Esophagus (tissue), 2 donors: Measurements from ENCODE around the gene OTOGL. TPM values are rescaled to one million over a fixed set of nuclear protein-coding genes. Genes with fewer than 3 reads are reported as not detected.

Experiments used
- H3K27ac ChIP-seq, 2 donors: one replicate each; pipeline ENCODE4 v1.5.1; 2013; ENCODE audit warnings: low read depth in 2 of 2, mild to moderate bottlenecking in 2 of 2, inconsistent platforms in 1 of 2, low read length in 1 of 2, moderate library complexity in 1 of 2
- H3K27me3 ChIP-seq, 2 donors: one replicate each; pipeline ENCODE4 v1.6.1; 2013; ENCODE audit warnings: low read length in 2 of 2, control low read depth in 1 of 2, mild to moderate bottlenecking in 1 of 2; ENCODE audit not compliant: insufficient read depth in 2 of 2, control insufficient read depth in 1 of 2
- H3K36me3 ChIP-seq, 2 donors: one replicate each; pipeline ENCODE4 v1.6.1; 2013; ENCODE audit warnings: low read length in 1 of 2; ENCODE audit not compliant: control insufficient read depth in 2 of 2, insufficient read depth in 2 of 2
- H3K4me1 ChIP-seq, 2 donors: one replicate each; pipeline ENCODE4 v1.6.1; 2013; ENCODE audit warnings: low read length in 1 of 2; ENCODE audit not compliant: control insufficient read depth in 2 of 2, insufficient read depth in 2 of 2
- H3K4me3 ChIP-seq, 2 donors: one replicate each; pipeline ENCODE4 v1.5.1; 2013; ENCODE audit warnings: low read length in 2 of 2, mild to moderate bottlenecking in 2 of 2, low read depth in 1 of 2, moderate library complexity in 1 of 2
- H3K9me3 ChIP-seq, 2 donors: one replicate each; pipeline ENCODE4 v1.6.1; 2013; ENCODE audit warnings: mild to moderate bottlenecking in 2 of 2, low read depth in 1 of 2, low read length in 1 of 2, moderate library complexity in 1 of 2; ENCODE audit not compliant: control insufficient read depth in 2 of 2, insufficient read depth in 1 of 2
- WGBS, 2 donors: extraction: QIAGEN DNeasy Blood & Tissue Kit; methylation state at CpG; one replicate each; pipeline ENCODE4 v1.1.7; 2013; 5-methylcytosine and 5-hydroxymethylcytosine counted together
- polyA plus RNA-seq, 2 donors: library from polyadenylated mRNA; stranded (reverse); fragments of 200-250 nt; gene quantifications; one replicate each; pipeline ENCODE4 v1.2.3, GENCODE V29; 2013
- donor health status: healthy with polysubstance abuse.
- donor health status: Bipolar disorder and iron deficiency.

OTOGL gene
- polyA plus RNA-seq, 2 donors: 0.11 to 0.39 TPM

DNA sequence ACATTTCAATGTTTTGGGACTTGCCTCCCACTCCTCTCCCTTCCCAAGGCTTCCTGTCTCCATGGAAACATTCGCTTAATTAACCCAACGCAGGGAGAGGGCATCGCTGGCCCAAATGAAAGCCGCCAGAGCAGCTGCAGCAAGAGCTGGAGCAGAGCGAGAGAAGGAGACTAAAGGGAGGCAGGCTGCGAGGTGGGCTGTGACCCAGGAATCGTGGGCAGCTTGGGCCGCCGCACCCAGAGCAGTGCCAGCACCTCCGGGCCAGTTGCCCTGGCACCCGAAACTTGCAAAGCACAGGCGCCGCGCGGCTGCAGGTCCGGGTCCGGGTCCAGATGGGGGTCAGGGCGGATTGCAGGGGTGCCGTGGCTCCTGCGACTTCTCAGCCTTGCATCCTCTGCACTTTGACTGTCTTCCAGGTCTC lies 301.2 kb downstream of the OTOGL start:
- Histone ChIP-seq H3K9me3 (no peaks in the 10 kb centered on the region), H3K4me1 (peaks cover 0 to 4% of the 10 kb centered on the region in 2 donors), H3K27ac (no peak overlapping the region), H3K4me3 (peak overlapping the region in 1 of 2 donors; percentile 41), H3K27me3 (no peaks in the 10 kb centered on the region), H3K36me3 (no peaks in the 10 kb centered on the region)
- 26 to 27% methylated on average over 20 of the region's 20 CpGs for WGBS, 2 donors

DNA sequence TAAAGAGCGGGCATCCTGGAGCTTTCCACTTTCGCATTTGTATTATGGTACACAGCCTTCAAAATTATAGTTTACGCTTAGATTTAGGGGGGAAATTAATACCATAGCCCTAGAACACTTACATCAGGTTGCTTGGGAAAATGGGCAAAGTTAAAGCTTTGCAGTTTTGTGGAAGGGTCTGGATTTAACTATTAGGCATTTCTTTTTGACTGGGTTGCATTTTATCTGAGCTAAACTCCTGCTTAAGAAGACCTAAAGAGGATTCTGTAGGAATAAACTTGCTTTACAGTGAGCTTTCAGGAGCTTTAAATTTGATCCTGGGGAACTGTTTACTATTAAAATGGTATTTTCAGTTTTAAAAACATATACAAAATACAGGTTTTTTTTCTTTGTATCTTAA lies 301.9 kb downstream of the OTOGL start:
- Histone ChIP-seq H3K27ac (no peak overlapping the region), H3K4me3 (no peak overlapping the region), H3K27me3 (no peaks in the 10 kb centered on the region), H3K4me1 (peaks cover 0 to 4% of the 10 kb centered on the region in 2 donors), H3K36me3 (no peaks in the 10 kb centered on the region), H3K9me3 (no peaks in the 10 kb centered on the region)
- 81 to 87% methylated on average over 3 of the region's 3 CpGs for WGBS, 2 donors

DNA sequence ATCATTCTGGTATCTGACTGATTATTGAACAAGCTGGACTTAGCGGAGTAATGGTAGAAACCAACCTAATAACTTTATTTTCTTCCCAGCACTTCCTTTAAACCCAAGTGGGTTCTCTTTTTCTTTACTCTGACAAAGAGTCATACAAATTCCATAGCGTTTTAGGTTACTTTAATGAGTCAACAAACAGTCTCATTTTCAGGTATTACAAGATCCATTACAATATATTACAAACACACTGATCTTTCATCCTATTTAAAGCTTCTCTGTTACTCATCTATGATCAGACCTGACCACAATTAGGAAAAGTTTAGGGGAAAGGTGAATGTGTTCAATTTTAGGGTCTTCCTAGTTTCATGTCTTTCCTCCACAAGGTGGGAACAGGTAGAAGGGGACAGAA lies 305.3 kb downstream of the OTOGL start:
- Histone ChIP-seq H3K9me3 (no peaks in the 10 kb centered on the region), H3K36me3 (no peaks in the 10 kb centered on the region), H3K27ac (no peak overlapping the region), H3K4me1 (peaks cover 0 to 4% of the 10 kb centered on the region in 2 donors), H3K27me3 (no peaks in the 10 kb centered on the region), H3K4me3 (no peak overlapping the region)
- 64 to 69% methylated on average over 2 of the region's 2 CpGs for WGBS, 2 donors

DNA sequence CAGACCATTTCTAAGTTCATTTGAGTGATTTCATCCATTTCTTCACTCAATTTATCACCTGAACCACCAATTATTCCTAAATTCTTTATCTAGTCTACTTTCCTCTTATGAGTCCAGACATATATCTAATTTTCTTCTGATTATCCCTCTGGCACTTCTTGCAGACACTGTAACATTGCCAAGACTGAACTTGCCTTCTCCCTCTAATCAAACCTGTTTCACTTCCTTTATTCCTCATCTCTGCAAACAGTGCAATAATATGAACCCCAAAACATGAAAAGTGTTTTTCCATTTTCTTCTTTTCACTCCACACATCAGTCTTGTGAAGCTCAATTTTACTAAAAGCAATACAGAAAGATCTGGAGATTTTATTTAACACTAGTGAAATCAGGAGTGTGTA lies 306.9 kb downstream of the OTOGL start:
- H3K27me3 ChIP-seq: no peaks in the 10 kb centered on the region
- H3K9me3 ChIP-seq: no peaks in the 10 kb centered on the region
- no peak overlapping the region for H3K4me3 ChIP-seq
- no peaks in the 10 kb centered on the region for H3K36me3 ChIP-seq
- H3K4me1 ChIP-seq: no peaks in the 10 kb centered on the region
- H3K27ac ChIP-seq: no peak overlapping the region

DNA sequence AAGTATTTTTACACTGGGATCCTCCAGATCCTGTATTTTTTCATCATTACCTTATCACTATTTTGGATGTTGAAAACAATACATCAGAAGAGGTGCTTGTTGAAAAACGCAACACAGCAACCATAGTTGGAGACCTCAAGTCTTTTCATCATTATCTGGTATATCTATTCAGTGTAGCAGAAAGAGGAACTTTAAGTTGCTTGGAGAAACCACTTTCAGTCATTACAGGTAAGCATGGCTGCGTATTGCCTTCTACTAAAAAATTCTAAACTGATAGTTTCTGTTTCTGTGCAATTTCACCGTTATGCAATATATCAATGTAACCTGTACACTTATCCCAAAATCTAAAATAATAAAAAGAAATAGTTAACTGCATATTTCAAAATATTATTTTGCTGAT lies 312.4 kb downstream of the OTOGL start:
- no peaks in the 10 kb centered on the region for H3K27me3 ChIP-seq
- no peak overlapping the region for H3K4me3 ChIP-seq

DNA sequence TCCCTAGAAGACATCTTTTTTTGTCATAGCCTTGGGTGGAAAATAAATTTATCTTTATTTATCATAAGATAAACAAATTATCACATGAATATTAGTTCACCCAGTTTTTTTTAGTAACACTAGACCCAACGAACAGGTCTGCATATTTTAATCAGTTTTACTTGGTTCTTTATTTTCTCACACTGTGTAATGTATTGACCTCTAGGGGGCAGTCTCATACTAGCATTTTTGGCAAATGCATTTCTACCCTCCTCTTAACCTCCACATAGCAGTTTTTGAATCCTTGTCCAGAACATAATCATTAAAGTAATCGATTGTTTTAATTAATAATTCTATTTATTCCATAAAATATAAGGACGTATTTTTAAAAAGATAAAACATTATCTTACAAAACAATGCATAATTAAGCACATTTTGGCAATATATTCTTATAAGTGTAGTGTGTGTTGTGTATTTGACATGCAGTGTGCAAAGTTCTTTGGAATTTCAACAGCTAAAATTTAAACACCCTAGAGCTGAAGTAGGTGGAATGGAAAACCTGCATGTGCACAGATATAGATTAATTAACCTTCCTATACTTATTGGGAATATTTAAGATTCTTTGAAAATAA lies 313.1 kb downstream of the OTOGL start:
- H3K27ac ChIP-seq: no peak overlapping the region
- H3K9me3 ChIP-seq: no peaks in the 10 kb centered on the region
- 4% methylated on average over 3 of the region's 3 CpGs for WGBS, 2 donors

More for the DNA sequence above, 312.4 kb downstream of the OTOGL start:
- H3K4me1 ChIP-seq: no peaks in the 10 kb centered on the region
- WGBS, 2 donors: 54 to 67% methylated on average over 3 of the region's 3 CpGs
- H3K9me3 ChIP-seq: no peaks in the 10 kb centered on the region
- no peaks in the 10 kb centered on the region for H3K36me3 ChIP-seq
- no peak overlapping the region for H3K27ac ChIP-seq

GRCh38 chr12:80413462-80413861 lies 314.1 kb downstream of the OTOGL start:
- WGBS, 2 donors: 86 to 88% methylated on average over 3 of the region's 3 CpGs
- H3K36me3 ChIP-seq: no peaks in the 10 kb centered on the region
- no peak overlapping the region for H3K27ac ChIP-seq
- H3K4me3 ChIP-seq: no peak overlapping the region
- H3K9me3 ChIP-seq: no peaks in the 10 kb centered on the region
- H3K4me1 ChIP-seq: no peaks in the 10 kb centered on the region
- no peaks in the 10 kb centered on the region for H3K27me3 ChIP-seq

More for the DNA sequence above, 313.1 kb downstream of the OTOGL start:
- Histone ChIP-seq H3K36me3 (no peaks in the 10 kb centered on the region), H3K4me3 (no peak overlapping the region), H3K4me1 (no peaks in the 10 kb centered on the region), H3K27me3 (no peaks in the 10 kb centered on the region)

GRCh38 chr12:80415466-80415865 lies 316.1 kb downstream of the OTOGL start:
- no peaks in the 10 kb centered on the region for H3K27me3 ChIP-seq
- H3K27ac ChIP-seq: no peak overlapping the region
- WGBS, 2 donors: 77 to 86% methylated on average over 1 of the region's 1 CpG
- H3K4me3 ChIP-seq: no peak overlapping the region
- no peaks in the 10 kb centered on the region for H3K4me1 ChIP-seq
- no peaks in the 10 kb centered on the region for H3K9me3 ChIP-seq
- no peaks in the 10 kb centered on the region for H3K36me3 ChIP-seq

DNA sequence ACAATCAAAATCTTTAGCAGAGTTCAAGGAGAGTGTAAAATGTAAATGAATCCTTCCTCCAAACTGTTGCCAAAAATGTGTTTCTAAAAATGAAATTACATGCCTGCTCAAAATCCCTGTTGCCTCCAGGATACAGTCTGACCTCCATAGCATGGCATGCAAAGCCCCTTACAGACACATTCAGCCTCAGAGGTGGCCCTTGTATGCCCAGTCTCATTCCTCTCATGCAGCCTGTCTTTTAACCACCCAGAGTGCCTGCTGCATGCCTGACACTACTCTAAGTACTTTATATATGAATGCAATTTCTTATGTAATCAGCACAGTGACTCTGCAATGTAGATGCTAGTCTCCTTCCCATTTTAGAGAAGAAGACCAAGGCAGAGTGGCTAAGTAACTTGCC lies 320.3 kb downstream of the OTOGL start:
- no peak overlapping the region for H3K27ac ChIP-seq
- H3K9me3 ChIP-seq: no peaks in the 10 kb centered on the region
- no peaks in the 10 kb centered on the region for H3K36me3 ChIP-seq
- H3K27me3 ChIP-seq: no peaks in the 10 kb centered on the region
- H3K4me1 ChIP-seq: no peaks in the 10 kb centered on the region
- no peak overlapping the region for H3K4me3 ChIP-seq

DNA sequence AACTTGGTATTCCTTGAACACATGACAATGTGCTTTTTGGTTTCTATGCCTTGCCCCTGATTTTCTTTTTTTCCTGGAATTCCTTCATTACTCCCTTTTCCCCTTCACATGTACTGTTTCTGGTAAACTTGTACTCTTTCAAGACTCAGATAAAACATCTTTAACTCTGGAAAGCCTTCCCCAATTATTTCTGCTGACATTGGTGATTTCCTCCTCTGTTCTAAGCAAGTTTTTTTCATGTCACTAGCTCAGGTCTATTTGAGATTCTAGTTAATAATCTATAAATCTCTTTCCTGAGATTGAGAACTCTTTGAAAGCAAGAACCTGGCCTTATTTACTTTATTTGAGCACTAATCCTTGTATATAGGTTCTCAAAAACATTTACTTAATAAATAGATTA lies 320.7 kb downstream of the OTOGL start:
- H3K36me3 ChIP-seq: no peaks in the 10 kb centered on the region
- H3K27me3 ChIP-seq: no peaks in the 10 kb centered on the region
- no peak overlapping the region for H3K4me3 ChIP-seq
- H3K27ac ChIP-seq: no peak overlapping the region
- no peaks in the 10 kb centered on the region for H3K4me1 ChIP-seq
- no peaks in the 10 kb centered on the region for H3K9me3 ChIP-seq
